GM19238 (cell line): ENCODE results near the gene CRKL.

Experiments
- DNase-seq: peaks from one replicate; pipeline ENCODE4 v3.0.0; 2011; ENCODE audit warnings: low spot score; ENCODE audit not compliant: insufficient read length

CRKL gene

GRCh38 chr22:20951932-20952380, 34.7 kb downstream of the CRKL start:
- DNase-seq, result no peak

GRCh38 chr22:20952544-20953341, 35.5 kb downstream of the CRKL start:
- DNase-seq, result no peak

GRCh38 chr22:20953342-20953608, 36.1 kb downstream of the CRKL start:
- DNase-seq, result no peak

GRCh38 chr22:20953668-20954500, 36.7 kb downstream of the CRKL start:
- DNase-seq, result no peak

- DNase-seq, result no peak
Measured at GRCh38 chr22:20955548-20955947, 38.3 kb downstream of the CRKL start.

GRCh38 chr22:20956258-20957101, 39.3 kb downstream of the CRKL start:
- DNase-seq, result no peak

- no peak for DNase-seq
Measured at GRCh38 chr22:20957102-20957682, 40.0 kb downstream of the CRKL start.

- no peak for DNase-seq
Measured at GRCh38 chr22:20957683-20958431, 40.6 kb downstream of the CRKL start.

GRCh38 chr22:20959578-20960461, 42.6 kb downstream of the CRKL start:
- DNase-seq, result no peak

- DNase-seq, result no peak
Measured at GRCh38 chr22:20960609-20961008, 43.4 kb downstream of the CRKL start.

GRCh38 chr22:20962491-20962945, 45.3 kb downstream of the CRKL start:
- no peak for DNase-seq

- no peak for DNase-seq
Measured at GRCh38 chr22:20963201-20964052, 46.2 kb downstream of the CRKL start.

- DNase-seq, result no peak
Measured at GRCh38 chr22:20964090-20964798, 47.0 kb downstream of the CRKL start.

GRCh38 chr22:20964799-20965103, 47.5 kb downstream of the CRKL start:
- no peak for DNase-seq

- no peak for DNase-seq
Measured at GRCh38 chr22:20965104-20965887, 48.1 kb downstream of the CRKL start.

GRCh38 chr22:20965888-20966855, 49.0 kb downstream of the CRKL start:
- DNase-seq, result no peak
